Glutamatergic neuron (in vitro differentiated cells): ENCODE data around the gene CENPS. TPM values are rescaled to one million over a fixed set of nuclear protein-coding genes. Genes with fewer than 3 reads are reported as not detected.
"Not testable (repeated sequence)": the region's sequence is repeated elsewhere in the genome, so short reads cannot be mapped to it uniquely, and the experiment has no call there.

Experiments
- DNase-seq: peaks from one replicate; pipeline ENCODE4 v3.0.0; 2022
- H3K27ac Mint-ChIP-seq: one replicate; pipeline ENCODE4 v1.8.0; 2020; ENCODE audit warnings: mild to moderate bottlenecking, mixed read lengths, inconsistent platforms; ENCODE audit not compliant: unreplicated experiment
- H3K27me3 Mint-ChIP-seq: one replicate; pipeline ENCODE4 v1.8.0; 2020; ENCODE audit warnings: mild to moderate bottlenecking, moderate library complexity, mixed read lengths, inconsistent platforms; ENCODE audit not compliant: unreplicated experiment
- H3K36me3 Mint-ChIP-seq: one replicate; pipeline ENCODE4 v1.8.0; 2020; ENCODE audit warnings: mild to moderate bottlenecking, mixed read lengths, inconsistent platforms; ENCODE audit not compliant: unreplicated experiment
- H3K4me1 Mint-ChIP-seq: one replicate; pipeline ENCODE4 v1.8.0; 2020; ENCODE audit warnings: mild to moderate bottlenecking, low read depth, mixed read lengths, inconsistent platforms; ENCODE audit not compliant: unreplicated experiment
- H3K4me3 Mint-ChIP-seq: one replicate; pipeline ENCODE4 v1.8.0; 2020; ENCODE audit warnings: mild to moderate bottlenecking, mixed read lengths, inconsistent platforms; ENCODE audit not compliant: unreplicated experiment
- H3K9me3 Mint-ChIP-seq: one replicate; pipeline ENCODE4 v1.8.0; 2020; ENCODE audit warnings: mild to moderate bottlenecking, moderate library complexity, mixed read lengths, inconsistent platforms; ENCODE audit not compliant: unreplicated experiment
- CTCF ChIP-seq: fragments of 200-600 bp; sonication (generic); IDR thresholded peaks from one replicate; pipeline ENCODE4 v1.5.0; 2021; ENCODE audit not compliant: partially characterized antibody, unreplicated experiment
- total RNA-seq: library from RNA; stranded (reverse); fragmentation: NEBNext Ultra II Directional; extraction: Animal tissue kit (Norgen Biotek cat#: 25700); gene quantifications from one replicate; pipeline ENCODE4 v1.2.1, GENCODE V29; 2021; ENCODE audit not compliant: unreplicated experiment

The CENPS gene
- total RNA-seq, 1 donor from 2014 or later: 9.3 TPM

- no peaks in the 10 kb centered on the region for H3K36me3 Mint-ChIP-seq
- peak overlapping the region; percentile 60 for H3K27ac Mint-ChIP-seq
- H3K27me3 Mint-ChIP-seq: no peaks in the 10 kb centered on the region
- no peak for TF ChIP-seq CTCF
- H3K4me1 Mint-ChIP-seq: peaks cover 20% of the 10 kb centered on the region
- no peaks in the 10 kb centered on the region for H3K9me3 Mint-ChIP-seq
- peak overlapping the region; percentile 59 for H3K4me3 Mint-ChIP-seq
- no peak for DNase-seq
These were observed 20.6 kb downstream of the CENPS start for GRCh38 chr1:10450836-10451235.

- H3K27ac Mint-ChIP-seq: peak overlapping the region; percentile 77
- H3K4me3 Mint-ChIP-seq: peak overlapping the region; percentile 59
- no peaks in the 10 kb centered on the region for H3K36me3 Mint-ChIP-seq
- H3K27me3 Mint-ChIP-seq: peaks cover 3% of the 10 kb centered on the region
- H3K9me3 Mint-ChIP-seq: no peaks in the 10 kb centered on the region
- peaks cover 23% of the 10 kb centered on the region for H3K4me1 Mint-ChIP-seq
- TF ChIP-seq CTCF: no peak
- peak; percentile 33 for DNase-seq
These were observed 21.1 kb downstream of the CENPS start for GRCh38 chr1:10451287-10451686.

DNA sequence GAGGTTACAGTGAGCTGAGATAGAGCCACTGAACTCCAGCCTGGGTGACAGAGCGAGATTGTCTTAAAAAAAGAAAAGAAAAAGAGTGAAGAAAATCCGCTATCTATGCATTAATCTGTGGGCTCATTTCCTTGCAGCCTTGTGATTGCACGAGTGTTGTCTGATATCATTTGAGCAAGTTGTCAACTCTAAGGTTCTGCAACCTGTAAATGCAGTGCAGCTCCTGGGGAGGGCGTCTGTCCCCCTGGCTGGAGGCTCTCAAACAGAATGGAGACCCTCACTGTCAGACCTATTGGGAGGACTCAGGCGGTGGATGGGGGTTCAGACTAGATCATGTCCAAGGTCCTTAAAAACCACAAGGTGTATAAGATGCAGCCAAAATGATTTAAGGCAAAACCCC lies 25.8 kb downstream of the CENPS start:
- Mint-ChIP-seq H3K9me3 (no peaks in the 10 kb centered on the region), H3K4me1 (peaks cover 17% of the 10 kb centered on the region), H3K36me3 (no peaks in the 10 kb centered on the region), H3K27me3 (peaks cover 3% of the 10 kb centered on the region), H3K4me3 (no peak overlapping the region), H3K27ac (peak overlapping the region; percentile 59)
- TF ChIP-seq CTCF: peak; percentile 15
- no peak for DNase-seq

DNA sequence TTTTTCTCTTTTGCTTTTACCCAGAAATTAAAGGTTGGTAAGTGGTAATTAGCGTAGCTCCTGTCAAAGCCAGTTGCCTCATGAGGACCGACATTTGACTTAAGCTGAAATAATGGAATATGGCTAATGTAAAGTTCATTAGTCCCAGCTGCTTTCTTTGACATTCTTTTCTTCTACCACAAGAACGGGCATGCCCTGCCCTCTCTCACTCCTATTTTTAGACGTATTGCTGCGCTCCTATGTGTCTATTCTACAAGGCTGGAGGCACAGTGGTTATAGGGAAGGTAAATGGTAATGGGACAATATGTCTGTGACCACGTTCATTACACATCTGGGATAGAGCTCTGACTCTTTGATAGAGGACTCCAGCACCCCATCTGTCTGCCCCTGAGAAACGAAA lies 26.4 kb downstream of the CENPS start:
- peak overlapping the region; percentile 86 for H3K27ac Mint-ChIP-seq
- peaks cover 3% of the 10 kb centered on the region for H3K27me3 Mint-ChIP-seq
- TF ChIP-seq CTCF: no peak
- H3K4me3 Mint-ChIP-seq: peak overlapping the region; percentile 63
- no peaks in the 10 kb centered on the region for H3K9me3 Mint-ChIP-seq
- DNase-seq: no peak
- peaks cover 12% of the 10 kb centered on the region for H3K4me1 Mint-ChIP-seq
- H3K36me3 Mint-ChIP-seq: no peaks in the 10 kb centered on the region

DNA sequence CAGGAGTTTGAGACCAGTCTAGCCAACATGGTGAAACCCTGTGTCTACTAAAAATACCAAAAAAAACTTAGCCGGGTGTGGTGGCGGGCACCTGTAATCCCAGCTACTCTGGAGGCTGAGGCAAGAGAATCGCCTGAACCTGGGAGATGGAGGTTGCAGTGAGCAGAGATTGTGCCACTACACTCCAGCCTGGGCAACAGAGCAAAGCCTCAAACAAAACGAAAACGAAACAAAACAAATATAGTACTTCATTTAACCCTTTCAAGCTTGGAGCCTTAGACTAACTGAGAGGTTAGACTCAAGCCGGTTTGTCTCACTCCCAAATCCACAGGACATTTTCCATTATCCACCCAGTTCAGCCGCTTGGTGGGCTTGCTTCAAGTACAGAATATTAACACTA lies 27.2 kb downstream of the CENPS start:
- not testable (repeated sequence) for DNase-seq, H3K4me1 Mint-ChIP-seq, H3K27me3 Mint-ChIP-seq, H3K36me3 Mint-ChIP-seq, H3K4me3 Mint-ChIP-seq, H3K9me3 Mint-ChIP-seq
- peak overlapping the region; percentile 86 for H3K27ac Mint-ChIP-seq

- TF ChIP-seq CTCF: no peak
- Mint-ChIP-seq H3K27ac (peak overlapping the region; percentile 17), H3K9me3 (no peaks in the 10 kb centered on the region), H3K36me3 (no peaks in the 10 kb centered on the region), H3K4me3 (no peak overlapping the region), H3K4me1 (peaks cover 9% of the 10 kb centered on the region), H3K27me3 (peaks cover 3% of the 10 kb centered on the region)
- DNase-seq: no peak
These were observed 27.6 kb downstream of the CENPS start for GRCh38 chr1:10457875-10458274.
